HEK293T (cell line): ENCODE data around the gene SMIM45.

Source experiments
- CTCF ChIA-PET: fragments of 350-600 bp; formaldehyde crosslinking; extraction: SDS; loops from one replicate; lab custom pipeline; 2021; ENCODE audit warnings: antibody characterized with exemption, inconsistent platforms; lab: Yijun Ruan, JAX
- POLR2A ChIA-PET: fragments of 350-600 bp; formaldehyde crosslinking; extraction: SDS; loops from one replicate; lab custom pipeline; 2020; ENCODE audit warnings: antibody characterized with exemption, inconsistent platforms; lab: Yijun Ruan, JAX
- DNase-seq: peaks from one replicate; pipeline ENCODE4 v3.0.0; 2012; ENCODE audit warnings: mixed read lengths; ENCODE audit errors: extremely low spot score
- ARNT ChIP-seq: fragments of 450-650 bp; IDR thresholded peaks from 2 replicates; pipeline ENCODE4 v1.6.1; 2017; ENCODE audit warnings: mild to moderate bottlenecking
- BHLHE40 ChIP-seq: fragments of 450-650 bp; IDR thresholded peaks from 2 replicates; pipeline ENCODE4 v1.6.1; 2016; ENCODE audit warnings: mild to moderate bottlenecking, moderate library complexity, borderline replicate concordance
- CTBP1 ChIP-seq: fragments of 450-650 bp; IDR thresholded peaks from 2 replicates; pipeline ENCODE4 v1.6.1; 2016; ENCODE audit warnings: borderline replicate concordance
- ELF4 ChIP-seq: fragments of 450-650 bp; IDR thresholded peaks from 2 replicates; pipeline ENCODE4 v1.6.1; 2017; ENCODE audit warnings: antibody characterized with exemption
- FOXA1 ChIP-seq: fragments of 450-650 bp; IDR thresholded peaks from 2 replicates; pipeline ENCODE4 v1.6.1; 2016; ENCODE audit warnings: mild to moderate bottlenecking
- FOXK2 ChIP-seq: fragments of 450-650 bp; IDR thresholded peaks from 2 replicates; pipeline ENCODE4 v1.6.1; 2016; ENCODE audit warnings: mild to moderate bottlenecking
- FOXM1 ChIP-seq: fragments of 450-650 bp; IDR thresholded peaks from 2 replicates; pipeline ENCODE4 v1.6.1; 2017; ENCODE audit warnings: mild to moderate bottlenecking, borderline replicate concordance
- HDGF ChIP-seq: fragments of 450-650 bp; IDR thresholded peaks from 2 replicates; pipeline ENCODE4 v1.6.1; 2017; ENCODE audit warnings: antibody characterized with exemption, borderline replicate concordance
- L3MBTL2 ChIP-seq: fragments of 450-650 bp; conservative IDR thresholded peaks from 2 replicates; pipeline ENCODE4 v1.6.1; 2016; ENCODE audit warnings: mild to moderate bottlenecking
- LEF1 ChIP-seq: fragments of 450-650 bp; IDR thresholded peaks from 2 replicates; pipeline ENCODE4 v1.6.1; 2017; ENCODE audit warnings: mild to moderate bottlenecking, borderline replicate concordance
- NFRKB ChIP-seq: fragments of 450-650 bp; IDR thresholded peaks from 2 replicates; pipeline ENCODE4 v1.6.1; 2016; ENCODE audit warnings: mild to moderate bottlenecking, moderate library complexity
- SP1 ChIP-seq: fragments of 450-650 bp; IDR thresholded peaks from 2 replicates; pipeline ENCODE4 v1.6.1; 2017
- SUZ12 ChIP-seq: fragments of 450-650 bp; IDR thresholded peaks from 2 replicates; pipeline ENCODE4 v1.6.1; 2016; ENCODE audit warnings: mild to moderate bottlenecking
- TARDBP ChIP-seq: fragments of 450-650 bp; IDR thresholded peaks from 2 replicates; pipeline ENCODE4 v1.6.1; 2016
- ZNF384 ChIP-seq: fragments of 450-650 bp; IDR thresholded peaks from 2 replicates; pipeline ENCODE4 v1.6.1; 2016
- TF ChIP-seq, protein P1 (sequence below): fragments of 450-650 bp; IDR thresholded peaks from 2 replicates; pipeline ENCODE4 v1.6.1; 2016

Gene SMIM45

DNA sequence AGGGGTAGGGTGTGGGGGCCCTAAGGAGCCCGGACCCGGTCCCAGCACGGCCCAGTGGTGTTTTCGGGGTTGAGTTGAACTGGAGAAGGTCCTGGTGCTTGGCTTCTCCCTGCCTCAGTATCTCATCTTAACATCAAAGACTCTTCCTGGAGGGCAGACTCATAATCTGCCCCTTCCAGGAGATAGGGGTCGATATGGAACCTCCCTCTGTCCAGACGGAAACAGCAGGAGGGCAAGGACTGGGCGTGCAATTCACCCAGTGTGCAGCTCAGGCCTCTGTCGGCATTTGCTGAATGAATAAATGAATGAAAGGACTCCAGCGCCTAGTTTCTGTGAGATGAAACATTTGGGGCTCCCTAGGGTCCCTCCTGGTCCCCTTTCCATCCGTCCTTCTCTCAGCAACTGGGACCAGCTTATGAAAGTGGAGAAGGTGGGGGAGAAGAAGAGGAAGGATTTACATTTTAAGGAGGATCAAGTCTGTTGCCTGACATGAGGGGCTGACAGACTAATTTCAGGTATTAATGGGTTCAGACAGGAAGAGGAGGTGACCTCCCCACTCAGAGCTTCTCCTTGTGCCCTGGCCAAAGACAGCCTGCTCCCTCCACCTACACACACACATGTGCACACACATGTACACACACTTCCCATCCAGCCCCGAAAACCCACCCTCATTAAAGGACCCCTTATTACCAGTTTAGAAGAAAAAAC lies 36.0 kb upstream of the SMIM45 start:
- TF ChIP-seq NFRKB (no peak), SP1 (no peak), ELF4 (no peak), ZNF384 (no peak), FOXK2 (no peak), TARDBP (no peak), SUZ12 (no peak), FOXA1 (no peak), FOXM1 (no peak), ARNT (no peak), HDGF (no peak), BHLHE40 (no peak), L3MBTL2 (no peak), CTBP1 (no peak), LEF1 (no peak)
- TF ChIP-seq, protein P1, sequence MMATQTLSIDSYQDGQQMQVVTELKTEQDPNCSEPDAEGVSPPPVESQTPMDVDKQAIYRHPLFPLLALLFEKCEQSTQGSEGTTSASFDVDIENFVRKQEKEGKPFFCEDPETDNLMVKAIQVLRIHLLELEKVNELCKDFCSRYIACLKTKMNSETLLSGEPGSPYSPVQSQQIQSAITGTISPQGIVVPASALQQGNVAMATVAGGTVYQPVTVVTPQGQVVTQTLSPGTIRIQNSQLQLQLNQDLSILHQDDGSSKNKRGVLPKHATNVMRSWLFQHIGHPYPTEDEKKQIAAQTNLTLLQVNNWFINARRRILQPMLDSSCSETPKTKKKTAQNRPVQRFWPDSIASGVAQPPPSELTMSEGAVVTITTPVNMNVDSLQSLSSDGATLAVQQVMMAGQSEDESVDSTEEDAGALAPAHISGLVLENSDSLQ, result no peak
- no peak for DNase-seq
- ChIA-PET POLR2A (interaction anchor here (1.3 kb wide), 1 partner anchor 31 kb away, joined by 3 read pairs; the partner anchor contains the start of gene CENPM), CTCF (interaction anchor here (0.7 to 1.4 kb wide), 3 partner anchors 10 to 219 kb away, joined by 3 to 6 read pairs (median 4); no protein-coding TSS in a partner anchor)

DNA sequence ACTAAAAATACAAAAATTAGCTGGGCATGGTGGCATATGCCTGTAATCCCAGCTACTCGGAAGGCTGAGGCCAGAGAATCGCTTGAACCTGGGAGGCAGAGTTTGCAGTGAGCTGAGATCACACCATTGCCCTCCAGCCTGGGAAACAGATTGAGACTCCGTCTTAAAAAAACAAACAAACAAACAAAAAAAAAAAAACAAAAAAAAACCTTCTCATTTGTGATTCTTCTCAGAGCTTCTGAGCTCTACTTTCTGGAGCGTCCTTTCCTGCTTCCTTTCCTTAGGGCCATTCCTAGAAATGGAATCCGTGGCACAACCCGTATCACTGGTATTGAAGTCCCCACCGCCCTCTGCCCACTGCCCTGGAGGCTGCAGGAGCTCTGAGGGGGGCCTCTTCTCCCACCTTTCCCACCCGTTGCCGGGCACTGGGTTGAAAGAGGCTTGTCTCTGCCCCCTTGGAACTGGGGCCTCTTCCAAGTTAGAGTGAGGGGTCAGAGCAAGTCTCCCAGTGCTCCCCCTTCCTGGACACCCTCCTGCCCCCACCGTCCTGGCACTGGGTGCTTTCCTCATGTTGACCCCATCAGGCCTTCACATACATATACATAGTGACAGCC lies 35.1 kb upstream of the SMIM45 start:
- POLR2A ChIA-PET, result interaction anchor here (1.3 kb wide), 1 partner anchor 30 kb away, joined by 3 read pairs; the partner anchor contains the start of gene CENPM
- no peak for DNase-seq
- no peak for TF ChIP-seq NFRKB
- no peak for TF ChIP-seq CTBP1
- no peak for TF ChIP-seq TARDBP
- CTCF ChIA-PET, result interaction anchor here (0.7 to 1.4 kb wide), 3 partner anchors 9 to 219 kb away, joined by 3 to 6 read pairs (median 4); no protein-coding TSS in a partner anchor

DNA sequence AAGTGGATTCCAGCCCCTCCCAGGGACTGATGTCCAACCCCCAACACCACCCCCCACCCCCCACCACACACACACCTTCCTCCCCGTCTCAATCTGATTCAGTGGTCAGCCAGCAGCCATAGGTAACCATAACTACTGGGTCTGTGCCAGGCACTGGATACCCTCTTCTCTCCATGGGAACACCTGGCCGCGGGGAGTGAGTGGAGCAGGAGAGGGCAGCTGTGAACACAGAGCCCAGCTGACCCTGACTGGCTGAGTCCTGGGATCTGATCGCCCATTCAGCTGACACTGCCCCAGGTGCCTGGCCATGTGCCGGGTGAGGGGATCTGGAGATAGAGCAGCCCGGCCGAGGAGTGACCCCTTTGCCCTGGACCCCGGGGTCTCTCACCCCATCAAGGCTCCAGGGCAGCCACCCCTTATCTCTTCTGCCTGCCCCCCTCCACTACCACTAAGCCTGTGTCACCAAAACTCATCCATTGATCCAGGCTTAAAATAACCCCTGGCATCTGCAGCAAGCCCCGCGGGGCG lies 34.5 kb upstream of the SMIM45 start:
- POLR2A ChIA-PET, result no interaction called here
- CTCF ChIA-PET, result interaction anchor here (0.7 kb wide), 1 partner anchor 8 kb away, joined by 4 read pairs; no protein-coding TSS in a partner anchor
- TF ChIP-seq LEF1 (no peak), ZNF384 (no peak), ELF4 (no peak), ARNT (no peak), NFRKB (no peak), SP1 (no peak), SUZ12 (no peak), L3MBTL2 (no peak), FOXA1 (no peak)
- TF ChIP-seq, protein P1, result no peak
- no peak for DNase-seq

DNA sequence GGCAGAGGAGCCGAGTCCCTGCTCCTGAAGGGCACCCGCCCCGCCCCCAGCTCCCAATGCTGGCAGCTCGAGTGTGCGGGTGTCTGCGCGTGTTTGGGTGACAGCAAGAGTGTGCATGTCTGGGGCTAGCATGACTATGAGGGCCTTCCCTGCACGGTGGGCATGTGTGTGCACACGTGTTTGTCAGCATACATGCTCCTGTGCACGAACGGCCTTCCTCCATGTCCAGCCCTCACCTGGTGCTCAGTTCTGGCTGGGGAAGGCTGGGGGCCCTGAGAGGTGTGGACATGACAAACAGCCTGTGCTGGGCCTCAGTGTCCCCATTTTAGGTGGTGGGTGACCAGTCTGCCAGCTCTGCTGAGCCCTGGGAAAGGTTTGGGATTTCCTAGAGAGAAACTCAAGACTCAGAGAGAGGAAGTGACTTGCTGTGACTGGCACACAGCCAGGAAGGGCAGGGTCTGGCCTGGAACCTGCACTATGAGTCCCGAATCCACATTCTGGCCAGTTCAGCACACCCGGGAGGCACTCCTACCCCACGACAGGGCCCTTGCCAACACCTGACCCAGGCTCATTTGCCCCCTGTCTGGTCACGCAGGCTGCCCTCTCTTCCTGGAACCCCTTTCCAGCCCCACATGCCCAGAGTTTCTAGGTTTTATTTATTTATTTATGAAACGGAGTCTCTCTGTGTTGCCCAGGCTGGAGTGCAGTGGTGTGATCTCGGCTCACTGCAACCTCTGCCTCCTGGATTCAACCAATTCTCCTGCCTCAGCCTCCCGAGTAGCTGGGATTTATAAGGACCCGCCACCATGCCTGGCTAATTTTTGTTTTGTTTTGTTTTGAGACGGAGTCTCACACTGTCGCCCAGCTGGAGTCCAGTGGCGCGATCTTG lies 33.8 kb upstream of the SMIM45 start:
- peak; percentile 52 for DNase-seq
- TF ChIP-seq NFRKB (no peak), FOXM1 (no peak), FOXK2 (no peak), HDGF (no peak), SUZ12 (no peak), LEF1 (no peak), ZNF384 (no peak), FOXA1 (no peak), ELF4 (no peak)
- POLR2A ChIA-PET, result no interaction called here
- CTCF ChIA-PET, result interaction anchor here (0.7 kb wide), 1 partner anchor 7 kb away, joined by 4 read pairs; no protein-coding TSS in a partner anchor

DNA sequence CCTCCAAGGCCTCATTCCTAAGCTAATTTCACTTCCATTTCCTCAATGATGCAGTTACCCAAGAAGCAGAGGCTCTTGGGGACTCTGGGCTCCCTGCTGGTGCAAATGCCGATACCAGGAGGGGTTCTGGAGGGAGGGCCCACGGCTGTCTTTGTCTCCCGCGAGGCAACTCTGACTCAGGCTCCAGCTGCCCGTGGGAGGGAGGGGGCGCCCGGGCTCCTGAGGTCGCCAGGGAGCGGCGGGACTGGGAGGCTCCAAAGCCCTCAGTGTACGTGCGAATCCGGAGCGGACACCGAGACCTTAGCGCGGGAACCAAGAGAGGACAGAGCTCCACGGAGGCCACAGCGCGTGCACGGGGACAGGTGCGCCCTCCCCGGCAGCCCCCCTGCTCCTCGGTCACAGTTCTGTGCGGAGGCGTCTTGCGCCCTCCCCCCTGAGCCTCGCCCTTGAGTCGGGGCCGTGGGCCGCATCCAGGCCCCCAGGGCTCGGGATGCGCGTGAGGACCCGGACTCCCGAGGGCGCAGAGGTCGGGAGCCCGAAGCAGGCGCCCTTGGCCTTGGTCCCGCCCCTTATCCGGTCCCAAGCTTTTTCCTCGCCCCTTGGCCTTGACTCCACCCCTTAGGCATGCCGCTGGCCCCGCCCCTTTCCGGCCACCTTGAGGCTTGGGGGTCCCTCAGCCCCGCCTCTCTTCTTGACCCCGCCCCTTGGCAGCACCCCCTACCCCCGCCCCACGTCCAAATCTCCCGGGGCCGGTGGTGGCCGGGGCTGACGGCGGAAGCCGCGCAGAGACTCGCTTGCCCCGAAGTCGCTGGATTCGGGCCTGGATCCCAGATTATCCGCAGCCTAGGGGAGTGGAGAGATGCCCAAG lies 32.4 kb upstream of the SMIM45 start:
- TF ChIP-seq LEF1, result no peak
- no peak for TF ChIP-seq CTBP1
- no peak for TF ChIP-seq TARDBP
- TF ChIP-seq ELF4, result no peak
- TF ChIP-seq NFRKB, result no peak
- TF ChIP-seq, protein P1, result no peak
- TF ChIP-seq SUZ12, result no peak
- TF ChIP-seq FOXA1, result no peak
- no peak for TF ChIP-seq ZNF384
- TF ChIP-seq ARNT, result no peak
- TF ChIP-seq SP1, result no peak
- TF ChIP-seq HDGF, result no peak
- TF ChIP-seq BHLHE40, result no peak
- TF ChIP-seq L3MBTL2, result no peak
- TF ChIP-seq FOXK2, result no peak
- TF ChIP-seq FOXM1, result no peak
- ChIA-PET POLR2A (no interaction called here), CTCF (no interaction called here)
- DNase-seq, result no peak
